IPS-20b (cell line): ENCODE measurements around the gene CD320.

ENCODE experiments used
- H3K27ac ChIP-seq: one replicate; pipeline ENCODE4 v1.5.1; 2013; ENCODE audit warnings: low read length
- H3K27me3 ChIP-seq: 2 replicates; pipeline ENCODE4 v1.6.1; 2013; ENCODE audit warnings: mild to moderate bottlenecking, low read length, inconsistent platforms; ENCODE audit not compliant: insufficient read depth
- H3K36me3 ChIP-seq: 2 replicates; pipeline ENCODE4 v1.6.1; 2013; ENCODE audit warnings: low read depth, mild to moderate bottlenecking, inconsistent platforms, low read length, moderate library complexity; ENCODE audit not compliant: insufficient read depth
- H3K4me1 ChIP-seq: 2 replicates; pipeline ENCODE4 v1.6.1; 2013; ENCODE audit warnings: mild to moderate bottlenecking, control low read depth, inconsistent platforms, low read length, moderate library complexity; ENCODE audit not compliant: insufficient read depth
- H3K4me3 ChIP-seq: 2 replicates; pipeline ENCODE4 v1.5.1; 2013; ENCODE audit warnings: mild to moderate bottlenecking, low read length, inconsistent platforms
- H3K9ac ChIP-seq: 2 replicates; pipeline ENCODE4 v1.6.1; 2013; ENCODE audit warnings: low read depth, mild to moderate bottlenecking, inconsistent platforms, low read length, moderate library complexity
- H3K9me3 ChIP-seq: 2 replicates; pipeline ENCODE4 v1.6.1; 2013; ENCODE audit warnings: mild to moderate bottlenecking, low read depth, low read length, inconsistent platforms; ENCODE audit not compliant: insufficient read depth

Gene CD320

GRCh38 chr19:8256276-8257051, 51.7 kb downstream of the CD320 start:
- no peaks in the 10 kb centered on the region for H3K9me3 ChIP-seq
- H3K4me1 ChIP-seq, result no peaks in the 10 kb centered on the region
- H3K27ac ChIP-seq, result no peak overlapping the region
- H3K9ac ChIP-seq, result no peak overlapping the region
- H3K27me3 ChIP-seq, result no peaks in the 10 kb centered on the region
- no peak overlapping the region for H3K4me3 ChIP-seq
- peaks cover 43% of the 10 kb centered on the region for H3K36me3 ChIP-seq

- Histone ChIP-seq H3K36me3 (peaks cover 43% of the 10 kb centered on the region), H3K27me3 (no peaks in the 10 kb centered on the region), H3K9me3 (no peaks in the 10 kb centered on the region), H3K4me3 (no peak overlapping the region), H3K4me1 (no peaks in the 10 kb centered on the region), H3K27ac (no peak overlapping the region), H3K9ac (no peak overlapping the region)
Observed at GRCh38 chr19:8255426-8256125, 52.6 kb downstream of the CD320 start.

- no peak overlapping the region for H3K4me3 ChIP-seq
- H3K27ac ChIP-seq, result no peak overlapping the region
- H3K9ac ChIP-seq, result no peak overlapping the region
- no peaks in the 10 kb centered on the region for H3K27me3 ChIP-seq
- no peaks in the 10 kb centered on the region for H3K9me3 ChIP-seq
- H3K4me1 ChIP-seq, result no peaks in the 10 kb centered on the region
- peaks cover 43% of the 10 kb centered on the region for H3K36me3 ChIP-seq
Observed at GRCh38 chr19:8254286-8255001, 53.7 kb downstream of the CD320 start.

GRCh38 chr19:8253678-8254077, 54.5 kb downstream of the CD320 start:
- H3K27me3 ChIP-seq, result no peaks in the 10 kb centered on the region
- H3K27ac ChIP-seq, result no peak overlapping the region
- peaks cover 42% of the 10 kb centered on the region for H3K36me3 ChIP-seq
- H3K4me3 ChIP-seq, result no peak overlapping the region
- H3K4me1 ChIP-seq, result no peaks in the 10 kb centered on the region
- H3K9me3 ChIP-seq, result no peaks in the 10 kb centered on the region
- no peak overlapping the region for H3K9ac ChIP-seq

- Histone ChIP-seq H3K4me3 (no peak overlapping the region), H3K27ac (no peak overlapping the region), H3K9ac (no peak overlapping the region), H3K36me3 (peaks cover 38% of the 10 kb centered on the region), H3K9me3 (no peaks in the 10 kb centered on the region), H3K4me1 (no peaks in the 10 kb centered on the region), H3K27me3 (no peaks in the 10 kb centered on the region)
Observed at GRCh38 chr19:8252922-8253589, 55.1 kb downstream of the CD320 start.
